GM12878 (cell line): Measurements from ENCODE around the gene SBK2. TPM values are rescaled to one million over a fixed set of nuclear protein-coding genes. Genes with fewer than 3 reads are reported as not detected.
A peak's percentile ranks its signal among the peaks of the same experiment; 100 is the strongest.

ENCODE experiments used
- BCL11A ChIP-seq: IDR thresholded peaks from 2 replicates; pipeline ENCODE4 v1.6.1; 2011; ENCODE audit warnings: low read depth, low read length
- CBX3 ChIP-seq: fragments of 200-600 bp; sonication (generic); IDR thresholded peaks from 2 replicates; pipeline ENCODE4 v1.6.1; 2016; ENCODE audit warnings: low read depth, borderline replicate concordance
- EZH2 ChIP-seq: IDR thresholded peaks from 2 replicates; pipeline ENCODE4 v1.6.1; 2012; ENCODE audit warnings: low read depth, mild to moderate bottlenecking, control low read depth, inconsistent platforms, low read length, borderline replicate concordance; ENCODE audit not compliant: control insufficient read depth
- FOXK2 ChIP-seq: fragments of 450-650 bp; IDR thresholded peaks from 2 replicates; pipeline ENCODE4 v1.6.1; 2017; ENCODE audit warnings: mild to moderate bottlenecking, moderate library complexity
- HDAC6 ChIP-seq: fragments of 200-600 bp; sonication (generic); IDR thresholded peaks from one replicate; pipeline ENCODE4 v1.8.0; 2017; ENCODE audit warnings: antibody characterized with exemption; ENCODE audit not compliant: unreplicated experiment
- HSF1 ChIP-seq: fragments of 150-350 bp; IDR thresholded peaks from 2 replicates; pipeline ENCODE4 v1.6.1; 2014; ENCODE audit warnings: mild to moderate bottlenecking, low read depth, low read length
- IKZF1 ChIP-seq: fragments of 450-650 bp; conservative IDR thresholded peaks from 2 replicates; pipeline ENCODE4 v1.6.1; 2017; ENCODE audit warnings: antibody characterized with exemption, mild to moderate bottlenecking
- JUNB ChIP-seq: IDR thresholded peaks from 2 replicates; pipeline ENCODE4 v1.6.1; 2016; ENCODE audit warnings: antibody characterized with exemption, mild to moderate bottlenecking
- JUND ChIP-seq: IDR thresholded peaks from 2 replicates; pipeline ENCODE4 v1.6.1; 2012; ENCODE audit warnings: low read depth, mild to moderate bottlenecking, low read length, improper control_type of control experiment, moderate library complexity
- MAX ChIP-seq: IDR thresholded peaks from 2 replicates; pipeline ENCODE4 v1.6.1; 2012; ENCODE audit warnings: low read depth, low read length, improper control_type of control experiment
- NBN ChIP-seq: fragments of 450-650 bp; IDR thresholded peaks from 2 replicates; pipeline ENCODE4 v1.6.1; 2016
- NFIC ChIP-seq: IDR thresholded peaks from 2 replicates; pipeline ENCODE4 v1.6.1; 2012; ENCODE audit warnings: low read depth, mild to moderate bottlenecking, inconsistent platforms, low read length, moderate library complexity
- NRF1 ChIP-seq: conservative IDR thresholded peaks from 2 replicates; pipeline ENCODE4 v1.6.1; 2011; ENCODE audit warnings: mild to moderate bottlenecking, low read depth, low read length, improper control_type of control experiment
- PAX8 ChIP-seq: fragments of 450-650 bp; IDR thresholded peaks from 2 replicates; pipeline ENCODE4 v1.6.1; 2017; ENCODE audit warnings: mild to moderate bottlenecking, moderate library complexity
- PKNOX1 ChIP-seq: fragments of 450-650 bp; IDR thresholded peaks from 2 replicates; pipeline ENCODE4 v1.6.1; 2016; ENCODE audit warnings: mild to moderate bottlenecking
- POLR2AphosphoS2 ChIP-seq: IDR thresholded peaks from 2 replicates; pipeline ENCODE4 v1.6.1; 2011; ENCODE audit warnings: low read depth, mild to moderate bottlenecking, low read length, improper control_type of control experiment, moderate library complexity
- RAD21 ChIP-seq: IDR thresholded peaks from 2 replicates; pipeline ENCODE4 v1.6.1; 2011; ENCODE audit warnings: mild to moderate bottlenecking, low read depth, low read length, moderate library complexity; ENCODE audit not compliant: insufficient read depth
- RCOR1 ChIP-seq: conservative IDR thresholded peaks from 2 replicates; pipeline ENCODE4 v1.6.1; 2012; ENCODE audit warnings: low read depth, low read length, improper control_type of control experiment
- RELA ChIP-seq: fragments of 450-650 bp; IDR thresholded peaks from 2 replicates; pipeline ENCODE4 v1.8.0; 2014; ENCODE audit warnings: borderline replicate concordance; ENCODE audit not compliant: partially characterized antibody
- RUNX3 ChIP-seq: IDR thresholded peaks from 2 replicates; pipeline ENCODE4 v1.6.1; 2012; ENCODE audit warnings: low read length, inconsistent platforms
- SMARCA5 ChIP-seq: fragments of 450-650 bp; IDR thresholded peaks from 2 replicates; pipeline ENCODE4 v1.6.1; 2017; ENCODE audit warnings: mild to moderate bottlenecking
- SP1 ChIP-seq: IDR thresholded peaks from one replicate; pipeline ENCODE4 v1.6.1; 2011; ENCODE audit warnings: low read depth, low read length
- SPI1 ChIP-seq: IDR thresholded peaks from 2 replicates; pipeline ENCODE4 v1.6.1; 2011; ENCODE audit warnings: low read depth, mild to moderate bottlenecking, low read length, moderate library complexity, borderline replicate concordance; ENCODE audit not compliant: insufficient read depth
- TAF1 ChIP-seq: IDR thresholded peaks from 2 replicates; pipeline ENCODE4 v1.6.1; 2011; ENCODE audit warnings: mild to moderate bottlenecking, low read depth, low read length, borderline replicate concordance
- TBL1XR1 ChIP-seq: IDR thresholded peaks from 2 replicates; pipeline ENCODE4 v1.6.1; 2012; ENCODE audit warnings: low read depth, low read length, improper control_type of control experiment
- TCF7 ChIP-seq: IDR thresholded peaks from 2 replicates; pipeline ENCODE4 v1.6.1; 2014; ENCODE audit warnings: antibody characterized with exemption, borderline replicate concordance
- ZBED1 ChIP-seq: IDR thresholded peaks from 2 replicates; pipeline ENCODE4 v1.6.1; 2016; ENCODE audit warnings: borderline replicate concordance
- ZNF274 ChIP-seq: IDR thresholded peaks from one replicate; pipeline ENCODE4 v1.8.0; 2011; ENCODE audit not compliant: insufficient read length, insufficient read depth
- polyA plus RNA-seq, 11 experiments: library from polyadenylated mRNA; depleted of rRNA in 4 of 11; unstranded in 6 of 11; stranded (reverse) in 5 of 11; fragments of >200 nt; fragmentation: Nextera tagmentation in 4 of 11; fragmentation: Illumina TruSeq in 1 of 11; extraction: Ambion mirVana in 4 of 11; extraction: Trizol in 1 of 11; gene quantifications; 1 replicate in 1 of 11; 2 replicates in 10 of 11; pipeline versions ENCODE4 v1.2.1 to v1.2.3, GENCODE V29; 2011 to 2016; ENCODE audit warnings: inconsistent platforms in 2 of 11, missing spikeins in 2 of 11, low read depth in 1 of 11
- total RNA-seq, 4 experiments: library from RNA; depleted of rRNA in 3 of 4; stranded (reverse); fragments of >200 nt in 3 of 4; fragmentation: Illumina TruSeq in 1 of 4; extraction: Trizol in 1 of 4; gene quantifications; 2 replicates each; pipeline versions ENCODE4 v1.2.1 to v1.2.3, GENCODE V29; 2013 to 2021
- TF ChIP-seq, protein P1 (sequence below): fragments of 450-650 bp; IDR thresholded peaks from 2 replicates; pipeline ENCODE4 v1.6.1; 2017; ENCODE audit warnings: mild to moderate bottlenecking

The SBK2 gene
- total and polyA plus RNA-seq, 10 of the 15 experiments (the other 5 are each of a cell fraction or from before 2014, with no cell fraction given) = not detected

- TF ChIP-seq CBX3 = no peak
- no peak for TF ChIP-seq SMARCA5
- no peak for TF ChIP-seq BCL11A
- no peak for TF ChIP-seq EZH2
- peak; percentile 10 for TF ChIP-seq SP1
- no peak for TF ChIP-seq JUND
- no peak for TF ChIP-seq TBL1XR1
- TF ChIP-seq FOXK2 = no peak
- 0 out of 2 replicates have a peak, but pooled peaks have one; percentile 42 for TF ChIP-seq NBN
- TF ChIP-seq HDAC6 = no peak
- no peak for TF ChIP-seq MAX
- TF ChIP-seq HSF1 = no peak
- peak; percentile 26; the same call in 1 of the 2 replicates for TF ChIP-seq IKZF1
- TF ChIP-seq SPI1 = peak; percentile 23; the same call in 1 of the 2 replicates
- peak; percentile 35; the same call in 1 of the 2 replicates for TF ChIP-seq TAF1
- no peak for TF ChIP-seq RELA
- TF ChIP-seq ZNF274 = no peak
- TF ChIP-seq POLR2AphosphoS2 = no peak
- no peak for TF ChIP-seq RUNX3
- TF ChIP-seq NFIC = no peak
- TF ChIP-seq RAD21 = no peak
- no peak for TF ChIP-seq TCF7
- no peak for TF ChIP-seq JUNB
- no peak for TF ChIP-seq PAX8
- no peak for TF ChIP-seq RCOR1
- no peak for TF ChIP-seq ZBED1
- no peak for TF ChIP-seq NRF1
- TF ChIP-seq, protein P1, sequence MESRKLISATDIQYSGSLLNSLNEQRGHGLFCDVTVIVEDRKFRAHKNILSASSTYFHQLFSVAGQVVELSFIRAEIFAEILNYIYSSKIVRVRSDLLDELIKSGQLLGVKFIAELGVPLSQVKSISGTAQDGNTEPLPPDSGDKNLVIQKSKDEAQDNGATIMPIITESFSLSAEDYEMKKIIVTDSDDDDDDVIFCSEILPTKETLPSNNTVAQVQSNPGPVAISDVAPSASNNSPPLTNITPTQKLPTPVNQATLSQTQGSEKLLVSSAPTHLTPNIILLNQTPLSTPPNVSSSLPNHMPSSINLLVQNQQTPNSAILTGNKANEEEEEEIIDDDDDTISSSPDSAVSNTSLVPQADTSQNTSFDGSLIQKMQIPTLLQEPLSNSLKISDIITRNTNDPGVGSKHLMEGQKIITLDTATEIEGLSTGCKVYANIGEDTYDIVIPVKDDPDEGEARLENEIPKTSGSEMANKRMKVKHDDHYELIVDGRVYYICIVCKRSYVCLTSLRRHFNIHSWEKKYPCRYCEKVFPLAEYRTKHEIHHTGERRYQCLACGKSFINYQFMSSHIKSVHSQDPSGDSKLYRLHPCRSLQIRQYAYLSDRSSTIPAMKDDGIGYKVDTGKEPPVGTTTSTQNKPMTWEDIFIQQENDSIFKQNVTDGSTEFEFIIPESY = no peak
- TF ChIP-seq PKNOX1 = no peak
These were observed 52.1 kb downstream of the SBK2 start, which contains the start of gene NAT14 (continued) for GRCh38 chr19:55484593-55485438.
